GM18868 (cell line): ENCODE measurements around the gene TLE7.

Experiments used
- ATAC-seq: cut with Tn5 transposase; IDR thresholded peaks from one replicate; pipeline ENCODE4 v1.9.1; 2021; ENCODE audit warnings: mild to moderate bottlenecking, moderate library complexity; ENCODE audit not compliant: unreplicated experiment

TLE7 gene

GRCh38 chr16:71449020-71449419, 7.2 kb upstream of the TLE7 start:
- ATAC-seq: no peak

GRCh38 chr16:71448274-71448866, 6.5 kb upstream of the TLE7 start:
- no peak for ATAC-seq

GRCh38 chr16:71443714-71444113, 1.9 kb upstream of the TLE7 start:
- ATAC-seq: no peak

- ATAC-seq: no peak
Measured at GRCh38 chr16:71441348-71442050, 355 bp downstream of the TLE7 start.

- ATAC-seq: no peak
Measured at GRCh38 chr16:71440669-71441347, 1.0 kb downstream of the TLE7 start.

GRCh38 chr16:71439523-71439922, 2.3 kb downstream of the TLE7 start:
- ATAC-seq: no peak

- ATAC-seq: no peak
Measured at GRCh38 chr16:71436473-71436872, 5.4 kb downstream of the TLE7 start.

- ATAC-seq: no peak
Measured at GRCh38 chr16:71432906-71433305, 8.9 kb downstream of the TLE7 start.

- no peak for ATAC-seq
Measured at GRCh38 chr16:71431991-71432390, 9.9 kb downstream of the TLE7 start.

GRCh38 chr16:71431176-71431575, 10.7 kb downstream of the TLE7 start:
- ATAC-seq: no peak

GRCh38 chr16:71430744-71431143, 11.1 kb downstream of the TLE7 start:
- ATAC-seq: no peak

- no peak for ATAC-seq
Measured at GRCh38 chr16:71429581-71429980, 12.3 kb downstream of the TLE7 start.

GRCh38 chr16:71428883-71429282, 13.0 kb downstream of the TLE7 start:
- no peak for ATAC-seq

- no peak for ATAC-seq
Measured at GRCh38 chr16:71428385-71428784, 13.5 kb downstream of the TLE7 start.

GRCh38 chr16:71426880-71427615, 14.8 kb downstream of the TLE7 start:
- no peak for ATAC-seq

- peak; percentile 85 for ATAC-seq
Measured at GRCh38 chr16:71426069-71426879, 15.6 kb downstream of the TLE7 start.

- ATAC-seq: no peak
Measured at GRCh38 chr16:71425746-71426068, 16.1 kb downstream of the TLE7 start.

GRCh38 chr16:71424626-71425025, 17.2 kb downstream of the TLE7 start:
- ATAC-seq: no peak

- no peak for ATAC-seq
Measured at GRCh38 chr16:71423865-71424264, 18.0 kb downstream of the TLE7 start.

GRCh38 chr16:71423016-71423415, 18.8 kb downstream of the TLE7 start:
- ATAC-seq: no peak

GRCh38 chr16:71421911-71422310, 19.9 kb downstream of the TLE7 start:
- no peak for ATAC-seq
